ENCODE measurements around the gene CD27. TPM values are rescaled to one million over a fixed set of nuclear protein-coding genes. Genes with fewer than 3 reads are reported as not detected.

Gene CD27
- total and polyA plus RNA-seq, 2 of the 13 experiments (the other 11 are each of a cell fraction or from before 2014, with no cell fraction given) = 0.12 TPM; not detected in 1

DNA sequence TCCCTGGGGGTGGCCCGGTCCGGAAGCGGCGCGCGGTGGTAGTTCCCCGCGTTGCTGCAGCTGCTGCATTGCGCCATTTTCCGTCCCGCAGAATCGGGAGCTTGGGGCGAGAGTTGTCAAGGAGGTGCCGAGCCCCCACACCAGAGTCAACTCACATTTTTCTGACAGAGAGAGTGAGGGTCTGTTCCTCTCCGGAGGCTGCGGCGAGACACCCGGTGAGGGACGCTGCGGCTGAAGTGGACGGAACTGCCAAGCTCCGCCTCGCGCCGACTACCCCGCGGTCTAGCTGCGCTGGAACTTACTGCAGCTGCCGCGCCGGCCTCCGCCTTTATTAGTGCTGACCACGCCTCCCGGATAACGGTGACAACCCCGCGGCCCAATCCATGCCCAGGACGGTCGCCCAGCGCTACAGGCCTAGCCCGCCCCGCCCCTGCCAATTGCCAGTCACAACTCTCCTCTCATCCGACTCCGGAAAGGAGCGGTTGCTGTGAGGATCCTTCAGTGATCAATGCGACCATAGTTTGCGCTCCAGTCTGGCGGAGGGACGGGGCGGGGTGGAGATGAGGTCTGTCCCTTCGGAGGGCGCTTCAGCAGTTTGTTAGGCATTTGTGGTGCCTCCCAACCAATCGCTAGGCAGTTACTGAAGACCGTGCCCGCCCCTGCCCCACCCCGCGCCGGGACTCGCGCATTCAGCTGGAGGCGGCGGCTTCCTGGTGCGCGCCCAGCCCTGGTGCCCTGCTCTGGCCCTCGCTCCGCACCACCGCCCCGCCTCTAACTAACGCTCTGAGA is 25.8 kb downstream of the CD27 start, which contains the start of gene VAMP1 (continued):
- TF ChIP-seq, protein P1, sequence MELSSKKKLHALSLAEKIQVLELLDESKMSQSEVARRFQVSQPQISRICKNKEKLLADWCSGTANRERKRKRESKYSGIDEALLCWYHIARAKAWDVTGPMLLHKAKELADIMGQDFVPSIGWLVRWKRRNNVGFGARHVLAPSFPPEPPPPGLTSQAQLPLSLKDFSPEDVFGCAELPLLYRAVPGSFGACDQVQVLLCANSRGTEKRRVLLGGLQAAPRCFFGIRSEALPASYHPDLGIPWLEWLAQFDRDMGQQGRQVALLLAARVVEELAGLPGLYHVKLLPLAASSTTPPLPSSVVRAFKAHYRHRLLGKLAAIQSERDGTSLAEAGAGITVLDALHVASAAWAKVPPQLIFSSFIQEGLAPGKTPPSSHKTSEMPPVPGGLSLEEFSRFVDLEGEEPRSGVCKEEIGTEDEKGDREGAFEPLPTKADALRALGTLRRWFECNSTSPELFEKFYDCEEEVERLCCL (CRISPR knock-in tag; IDR thresholded peaks at IDR 0.05; ENCODE audit: borderline replicate concordance) = no peak
- TF ChIP-seq MAF1 (CRISPR knock-in tag; IDR thresholded peaks at IDR 0.05; ENCODE audit: borderline replicate concordance) = no peak
- TF ChIP-seq, protein P2, sequence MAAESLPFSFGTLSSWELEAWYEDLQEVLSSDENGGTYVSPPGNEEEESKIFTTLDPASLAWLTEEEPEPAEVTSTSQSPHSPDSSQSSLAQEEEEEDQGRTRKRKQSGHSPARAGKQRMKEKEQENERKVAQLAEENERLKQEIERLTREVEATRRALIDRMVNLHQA (CRISPR knock-in tag; IDR thresholded peaks at IDR 0.05) = no peak
- 0 out of 2 replicates have a peak, but pooled peaks have one; percentile 82 for TF ChIP-seq ZNF761 (CRISPR knock-in tag; conservative IDR thresholded peaks at IDR 0.05)
- 0 out of 2 replicates have a peak, but pooled peaks have one; percentile 36 for TF ChIP-seq KLF9 (CRISPR knock-in tag; IDR thresholded peaks at IDR 0.05; ENCODE audit: low read depth)
- TF ChIP-seq FOXO1 (CRISPR knock-in tag; IDR thresholded peaks at IDR 0.05) = peak; percentile 7; the same call in 1 of the 2 replicates
- TF ChIP-seq ONECUT2 (CRISPR knock-in tag; IDR thresholded peaks at IDR 0.05) = peak; percentile 69; the same call in 1 of the 2 replicates
- TF ChIP-seq TRIM24 (CRISPR knock-in tag; IDR thresholded peaks at IDR 0.05) = no peak
- TF ChIP-seq RBM22 (optimal IDR thresholded peaks at IDR 0.05; ENCODE audit: low read length) = no peak
- no peak for TF ChIP-seq ZNF567 (CRISPR knock-in tag; IDR thresholded peaks at IDR 0.05; ENCODE audit: borderline replicate concordance)
- TF ChIP-seq RBFOX2 (IDR thresholded peaks at IDR 0.05; ENCODE audit: low read depth, low read length) = peak; percentile 99
- no peak for TF ChIP-seq SMAD9 (CRISPR knock-in tag; IDR thresholded peaks at IDR 0.05)
- no peak for TF ChIP-seq XBP1 (CRISPR knock-in tag; IDR thresholded peaks at IDR 0.05)
- peak; percentile 30; the same call in 1 of the 2 replicates for TF ChIP-seq THRA (CRISPR knock-in tag; IDR thresholded peaks at IDR 0.05; ENCODE audit: borderline replicate concordance)
- TF ChIP-seq PLRG1 (conservative IDR thresholded peaks at IDR 0.05) = no peak
- peak; percentile 91 for TF ChIP-seq FOXC1 (CRISPR knock-in tag; IDR thresholded peaks at IDR 0.05; ENCODE audit: borderline replicate concordance)
- TF ChIP-seq ZNF776 (CRISPR knock-in tag; IDR thresholded peaks at IDR 0.05) = peak; percentile 75
- no peak for TF ChIP-seq CERS6 (CRISPR knock-in tag; IDR thresholded peaks at IDR 0.05)
- no peak for TF ChIP-seq MEIS1 (CRISPR knock-in tag; IDR thresholded peaks at IDR 0.05; ENCODE audit: borderline replicate concordance)
- TF ChIP-seq ZNF331 (CRISPR knock-in tag; IDR thresholded peaks at IDR 0.05) = 0 out of 2 replicates have a peak, but pooled peaks have one; percentile 29
- no peak; the same call in 1 of the 2 replicates for TF ChIP-seq SRF (IDR thresholded peaks at IDR 0.05; ENCODE audit: low read depth, low read length)
- TF ChIP-seq ZNF430 (CRISPR knock-in tag; IDR thresholded peaks at IDR 0.05) = no peak
- TF ChIP-seq SP2 (CRISPR knock-in tag; IDR thresholded peaks at IDR 0.05) = peak; percentile 96
- no peak for TF ChIP-seq HMGA1 (CRISPR knock-in tag; conservative IDR thresholded peaks at IDR 0.05)
- TF ChIP-seq, protein P3, sequence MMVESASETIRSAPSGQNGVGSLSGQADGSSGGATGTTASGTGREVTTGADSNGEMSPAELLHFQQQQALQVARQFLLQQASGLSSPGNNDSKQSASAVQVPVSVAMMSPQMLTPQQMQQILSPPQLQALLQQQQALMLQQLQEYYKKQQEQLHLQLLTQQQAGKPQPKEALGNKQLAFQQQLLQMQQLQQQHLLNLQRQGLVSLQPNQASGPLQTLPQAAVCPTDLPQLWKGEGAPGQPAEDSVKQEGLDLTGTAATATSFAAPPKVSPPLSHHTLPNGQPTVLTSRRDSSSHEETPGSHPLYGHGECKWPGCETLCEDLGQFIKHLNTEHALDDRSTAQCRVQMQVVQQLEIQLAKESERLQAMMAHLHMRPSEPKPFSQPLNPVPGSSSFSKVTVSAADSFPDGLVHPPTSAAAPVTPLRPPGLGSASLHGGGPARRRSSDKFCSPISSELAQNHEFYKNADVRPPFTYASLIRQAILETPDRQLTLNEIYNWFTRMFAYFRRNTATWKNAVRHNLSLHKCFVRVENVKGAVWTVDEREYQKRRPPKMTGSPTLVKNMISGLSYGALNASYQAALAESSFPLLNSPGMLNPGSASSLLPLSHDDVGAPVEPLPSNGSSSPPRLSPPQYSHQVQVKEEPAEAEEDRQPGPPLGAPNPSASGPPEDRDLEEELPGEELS (CRISPR knock-in tag; IDR thresholded peaks at IDR 0.05) = no peak
